Activated CD8-positive, alpha-beta memory T cell treated with anti-CD3 and anti-CD28 coated beads, Interleukin-2, amount 50 U/mL, for 4 hours (primary cell): ENCODE results near the gene NECTIN2.

Experiments
- DNase-seq: peaks from one replicate; pipeline ENCODE4 v3.0.0-alpha.2; 2020

The NECTIN2 gene

DNA sequence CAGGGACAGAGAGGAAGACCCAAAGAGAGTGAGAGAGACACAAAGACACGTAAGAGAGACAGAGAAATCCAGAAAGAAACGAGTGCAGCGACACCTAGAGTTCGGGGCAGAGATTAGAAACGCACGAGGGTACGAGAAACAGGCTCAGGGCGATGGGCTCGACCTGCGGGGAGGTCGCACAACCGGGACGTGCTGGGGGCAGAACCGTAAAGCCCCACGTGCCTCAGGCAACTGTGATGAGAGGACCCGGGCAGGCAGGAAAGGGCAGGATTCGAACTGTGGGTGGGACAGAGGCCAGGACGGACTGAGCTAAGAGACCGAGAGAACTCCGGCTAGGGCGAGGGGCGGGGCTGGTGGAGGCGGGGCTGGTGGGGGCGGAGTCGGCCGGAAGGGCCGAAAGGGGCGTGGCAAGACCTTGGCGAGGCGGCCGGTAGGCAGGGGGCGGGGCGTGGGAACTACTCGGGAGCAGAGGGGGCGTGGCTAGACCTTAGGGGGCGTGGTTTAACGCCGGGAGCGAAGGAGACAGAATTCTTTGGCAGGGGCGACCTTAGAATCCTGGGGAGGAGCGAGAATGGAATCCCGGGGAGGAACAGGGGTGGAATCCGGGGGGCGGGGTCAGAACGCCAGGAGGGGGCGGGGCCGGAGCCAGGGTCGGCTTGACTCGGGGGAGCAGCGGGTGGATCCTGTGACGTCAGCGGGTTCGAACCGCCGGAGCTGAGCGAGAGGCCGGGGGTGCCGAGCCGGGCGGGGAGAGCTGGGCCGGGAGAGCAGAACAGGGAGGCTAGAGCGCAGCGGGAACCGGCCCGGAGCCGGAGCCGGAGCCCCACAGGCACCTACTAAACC, at the start of gene NECTIN2:
NECTIN2 (plus strand) TSS at position 686 of the 843 bp plus-strand sequence. CDS start 229 bp downstream, outside the sequence.
- DNase-seq = peak; percentile 73

DNA sequence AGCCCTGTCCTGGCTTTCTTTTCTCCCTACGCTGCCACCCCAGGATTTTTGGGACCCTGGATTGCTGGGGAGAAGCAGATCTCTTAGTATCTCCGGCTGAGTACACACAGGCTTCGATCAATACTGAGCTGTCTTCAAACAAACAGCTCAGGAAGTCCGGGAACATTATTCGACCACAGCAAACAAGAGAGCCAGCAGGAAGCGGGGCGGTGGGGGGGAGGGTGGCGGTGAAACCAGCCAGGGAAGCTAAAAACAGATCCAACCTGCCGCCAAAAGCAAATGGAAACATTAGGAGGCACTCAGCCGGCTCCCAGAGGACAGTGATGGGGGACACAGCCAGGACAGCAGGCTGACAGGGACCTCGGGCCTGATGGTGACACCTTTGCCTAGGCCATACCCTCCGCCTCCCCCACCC, 49.4 kb upstream of the NECTIN2 start:
- no peak for DNase-seq

DNA sequence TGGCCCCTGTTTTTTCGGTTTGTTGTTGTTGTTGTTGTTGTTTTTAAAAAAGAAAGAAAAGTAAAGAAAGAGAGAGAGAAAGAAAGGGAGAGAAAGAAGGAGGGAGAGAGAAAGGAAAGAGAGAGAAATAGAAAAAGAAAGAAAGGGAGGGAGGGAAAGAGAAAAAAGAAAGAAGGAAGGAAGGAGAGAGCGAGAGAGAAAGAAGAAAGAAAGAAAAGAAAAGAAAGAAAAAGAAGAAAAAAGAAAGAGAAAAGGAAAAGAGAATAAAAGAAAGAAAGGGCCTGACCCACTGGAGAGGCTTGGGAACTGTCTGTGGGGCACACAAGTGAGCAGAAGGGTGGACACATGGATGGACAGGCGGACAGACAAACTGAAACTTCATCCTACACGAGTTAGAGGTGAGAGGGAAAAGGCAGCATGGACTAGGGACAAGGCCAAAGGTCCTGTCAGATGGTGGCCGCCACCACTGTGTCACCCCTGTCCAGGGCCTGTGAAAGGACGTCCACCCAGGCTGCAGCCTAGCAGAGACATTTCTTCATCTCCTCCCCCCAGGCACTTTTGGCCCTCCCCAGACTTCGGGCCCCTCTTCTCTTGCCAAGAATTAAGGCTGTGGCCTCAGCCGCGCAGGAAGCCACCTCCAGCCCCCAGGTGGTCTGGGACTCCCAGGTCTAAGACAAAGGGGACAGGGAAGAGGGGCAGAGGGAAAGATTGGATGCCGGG, 46.3 kb upstream of the NECTIN2 start:
- DNase-seq = no peak

DNA sequence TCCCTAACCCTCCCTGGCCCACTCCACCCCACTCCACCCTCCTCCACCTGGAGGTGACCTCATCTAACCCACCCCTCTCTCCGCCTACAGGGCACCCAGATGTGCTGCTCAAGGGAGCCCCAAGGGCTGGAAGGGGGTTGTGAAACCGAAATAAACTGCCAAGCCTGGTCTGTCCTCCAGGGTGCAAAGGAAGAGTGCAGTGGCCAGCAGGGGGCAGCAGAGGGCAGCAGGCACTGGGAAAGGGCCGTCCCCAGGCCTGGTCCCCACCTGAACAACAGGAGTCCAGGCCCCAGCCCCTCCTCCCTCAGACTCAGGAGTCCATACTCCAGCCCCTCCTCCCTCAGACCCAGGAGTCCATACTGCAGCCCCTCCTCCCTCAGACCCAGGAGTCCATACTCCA, 45.6 kb upstream of the NECTIN2 start:
- peak; percentile 82 for DNase-seq

DNA sequence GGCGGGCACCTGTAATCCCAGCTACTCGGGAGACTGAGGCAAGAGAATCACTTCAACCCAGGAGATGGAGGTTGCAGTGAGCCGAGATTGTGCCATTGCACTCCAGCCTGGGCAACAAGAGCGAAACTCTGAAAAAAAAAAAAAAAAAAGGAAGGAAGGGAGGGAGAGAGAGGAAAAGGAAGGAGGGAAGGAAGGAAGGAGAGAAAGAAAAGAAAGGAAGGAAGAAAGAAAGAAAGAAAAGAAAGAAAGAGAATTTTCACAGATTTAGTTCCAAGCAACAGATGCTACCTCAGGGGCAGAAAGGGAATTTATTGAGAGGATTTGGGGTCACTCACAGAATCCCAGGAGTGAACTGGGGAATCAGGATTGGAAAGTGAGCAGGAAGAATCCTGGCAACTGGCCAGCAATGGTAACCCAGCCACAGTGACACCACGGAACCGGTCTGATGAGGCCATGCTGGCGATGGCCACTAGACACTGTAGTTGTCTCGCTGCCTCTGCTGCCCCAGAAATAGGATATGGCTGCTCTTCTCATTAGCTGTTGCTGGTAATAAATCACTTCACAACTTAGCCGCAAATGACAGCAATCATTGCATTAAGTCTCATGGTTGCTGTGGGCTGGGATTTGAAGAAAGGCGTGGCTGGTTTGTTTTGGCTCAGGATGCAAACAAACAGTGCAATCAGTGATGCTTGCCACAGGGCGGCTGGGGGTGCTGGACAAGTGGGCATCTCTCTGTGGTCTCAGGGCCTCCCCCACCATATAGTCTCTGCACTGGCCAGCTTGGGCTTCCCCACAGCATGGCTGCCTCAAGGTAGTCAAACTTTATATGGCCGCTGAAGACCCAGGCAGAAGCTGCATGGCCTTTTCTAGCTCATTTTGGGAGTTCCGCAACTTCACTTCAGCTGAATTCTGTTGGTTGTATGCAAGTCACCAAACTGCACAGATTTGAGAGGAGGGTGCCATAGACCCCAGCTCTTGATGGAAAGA, 42.4 kb upstream of the NECTIN2 start:
- DNase-seq = no peak

DNA sequence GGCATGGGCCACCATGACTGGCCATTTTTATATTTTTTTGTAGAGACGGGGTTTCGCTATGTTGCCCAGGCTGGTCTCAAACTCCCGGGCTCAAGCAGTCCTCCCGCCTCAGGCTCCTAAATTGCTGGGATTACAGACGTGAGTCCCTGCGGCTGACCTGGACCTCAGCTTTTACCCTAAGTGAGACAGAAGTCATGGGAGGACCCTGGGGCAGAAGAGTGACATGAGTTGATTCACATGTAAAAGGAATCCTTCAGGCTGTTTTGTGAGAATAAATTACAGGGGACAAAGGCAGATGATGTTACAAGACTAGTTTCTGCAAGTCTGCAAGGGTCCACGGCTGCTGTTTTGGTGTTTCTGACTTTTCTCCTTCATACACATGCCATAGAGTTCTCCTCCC, 39.8 kb upstream of the NECTIN2 start:
- no peak for DNase-seq

DNA sequence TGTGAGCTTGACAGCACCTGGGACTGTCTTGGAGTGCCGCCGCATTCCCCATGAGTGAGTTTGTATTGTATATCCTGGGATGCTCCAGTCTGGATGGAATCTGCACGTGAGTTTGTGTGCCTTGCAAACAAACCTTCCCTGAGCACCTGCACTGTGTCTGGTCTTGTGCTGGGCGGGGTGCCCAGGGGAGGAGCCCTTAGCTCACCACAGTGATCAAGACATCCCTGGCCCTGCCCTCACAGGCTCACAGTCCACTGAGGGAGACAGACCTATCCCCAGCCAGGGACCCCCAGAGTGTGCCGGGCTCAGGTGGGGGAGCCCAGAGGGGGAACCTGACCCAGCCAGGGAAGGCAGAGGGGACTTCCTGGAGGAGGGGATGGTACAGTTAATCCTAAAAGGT, 38.9 kb upstream of the NECTIN2 start:
- DNase-seq = no peak

DNA sequence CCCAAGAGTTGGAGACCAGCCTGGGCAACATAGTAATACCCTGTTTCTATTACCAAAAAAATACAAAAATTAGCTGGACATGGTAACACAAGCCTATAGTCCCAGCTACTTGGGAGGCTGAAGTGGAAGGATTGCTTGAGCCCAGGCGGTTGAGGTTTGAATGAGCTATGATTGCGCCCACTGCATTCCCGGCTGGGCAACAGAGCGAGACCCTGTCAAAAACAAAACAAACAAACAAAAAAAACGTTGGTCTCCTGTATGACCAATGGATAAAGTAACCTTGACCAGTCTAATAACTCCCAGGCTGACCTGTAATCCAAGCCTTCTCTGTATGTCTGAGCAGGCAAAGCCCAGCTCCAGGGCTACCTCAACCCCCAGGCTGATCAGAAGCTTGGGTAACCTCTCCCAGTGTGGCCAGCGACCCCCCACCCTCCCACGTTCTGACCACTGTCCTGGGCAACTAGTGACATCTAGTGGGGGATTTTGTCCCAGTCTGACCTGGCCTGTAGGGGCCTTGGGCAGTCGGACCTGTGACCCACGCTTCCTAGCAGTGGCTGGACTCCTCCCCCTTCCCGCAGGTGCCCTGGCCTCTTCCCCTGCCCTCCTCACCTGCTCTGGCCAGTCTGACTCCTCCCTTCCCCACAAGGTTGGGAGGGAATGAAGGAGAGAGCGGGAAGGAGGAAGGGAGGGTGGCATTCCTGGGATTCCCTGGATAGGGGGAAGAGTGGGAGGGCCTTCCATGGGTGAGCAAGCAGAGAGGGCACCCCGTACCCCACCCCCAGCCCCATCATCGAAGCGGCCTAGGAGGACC, 38.2 kb upstream of the NECTIN2 start:
- no peak for DNase-seq

DNA sequence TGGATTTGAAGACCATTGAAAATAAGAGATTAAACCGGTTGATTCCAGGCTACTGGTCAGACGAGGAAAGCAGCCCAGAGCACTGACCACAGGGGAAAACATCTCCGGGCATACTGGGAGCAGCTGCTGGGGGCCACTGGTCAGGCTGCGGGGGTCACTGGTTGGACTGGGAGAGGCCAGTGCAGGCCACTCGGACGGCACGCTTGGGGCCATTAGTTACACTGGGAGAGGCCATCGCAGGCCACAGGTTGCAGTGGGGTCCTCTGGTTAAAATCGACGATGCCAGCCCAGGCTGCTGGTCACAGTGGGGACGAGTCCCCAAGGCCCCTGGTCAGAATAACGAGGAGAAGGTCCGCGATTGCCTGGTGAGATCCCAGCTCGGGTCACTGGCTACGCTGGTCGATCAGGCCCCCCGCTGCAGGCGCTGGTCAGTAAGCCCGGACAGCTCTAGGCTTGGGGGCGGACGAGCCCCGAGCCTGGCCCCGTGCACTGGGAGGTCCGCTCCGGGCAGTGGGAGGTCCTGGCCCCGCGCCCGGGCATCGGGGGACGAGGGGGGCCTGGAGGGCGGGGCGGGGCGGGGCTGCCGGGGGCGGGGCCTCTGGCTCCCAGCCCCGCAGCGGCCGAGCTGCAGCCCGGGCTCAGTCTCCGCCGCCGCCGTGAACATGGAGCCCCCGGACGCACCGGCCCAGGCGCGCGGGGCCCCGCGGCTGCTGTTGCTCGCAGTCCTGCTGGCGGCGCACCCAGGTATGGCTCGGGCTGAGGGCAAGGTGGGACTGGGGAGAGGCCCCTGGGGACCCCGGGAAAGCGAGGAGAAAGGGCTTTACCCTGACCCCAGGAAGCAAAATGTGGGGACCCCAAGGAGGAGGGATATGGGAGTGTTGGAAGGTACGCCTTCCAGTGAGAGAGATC, 37.4 kb upstream of the NECTIN2 start, which contains the start of gene BCAM:
BCAM (plus strand) TSS at position 641 of the 909 bp plus-strand sequence; CDS start at position 663, 22 bp downstream.
- no peak for DNase-seq

DNA sequence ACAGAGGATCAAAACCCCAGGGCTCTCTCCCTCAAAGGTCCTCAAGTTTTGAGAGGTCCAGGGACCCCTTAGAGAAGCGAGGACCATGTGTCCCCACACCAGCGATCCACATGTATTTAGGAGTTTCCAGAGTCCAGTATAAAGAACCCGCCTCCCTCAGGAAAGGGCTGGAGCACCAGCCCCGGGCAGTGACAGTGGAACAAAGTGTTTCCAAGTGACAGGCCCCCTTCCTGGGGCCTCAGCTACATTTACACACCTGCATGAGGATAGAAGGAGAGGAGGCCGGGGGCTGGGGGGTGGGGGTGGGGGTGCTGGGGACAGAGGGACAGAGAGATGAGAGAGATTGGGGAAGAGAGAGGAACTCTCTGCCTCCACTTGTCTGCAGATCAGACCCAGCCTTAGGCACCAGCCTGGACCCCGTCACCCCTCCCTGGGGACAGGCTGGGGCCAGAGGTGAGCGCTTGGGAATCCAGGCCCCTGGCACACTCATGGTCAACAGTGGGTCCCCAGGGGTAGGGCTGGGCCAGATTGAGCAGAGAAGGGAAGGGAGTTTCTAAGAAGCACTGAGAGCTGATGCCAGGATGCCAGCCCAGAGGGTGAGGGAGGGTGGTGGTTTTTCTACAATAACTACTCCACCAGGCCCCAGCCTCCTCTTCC, 36.4 kb upstream of the NECTIN2 start:
- no peak for DNase-seq

DNA sequence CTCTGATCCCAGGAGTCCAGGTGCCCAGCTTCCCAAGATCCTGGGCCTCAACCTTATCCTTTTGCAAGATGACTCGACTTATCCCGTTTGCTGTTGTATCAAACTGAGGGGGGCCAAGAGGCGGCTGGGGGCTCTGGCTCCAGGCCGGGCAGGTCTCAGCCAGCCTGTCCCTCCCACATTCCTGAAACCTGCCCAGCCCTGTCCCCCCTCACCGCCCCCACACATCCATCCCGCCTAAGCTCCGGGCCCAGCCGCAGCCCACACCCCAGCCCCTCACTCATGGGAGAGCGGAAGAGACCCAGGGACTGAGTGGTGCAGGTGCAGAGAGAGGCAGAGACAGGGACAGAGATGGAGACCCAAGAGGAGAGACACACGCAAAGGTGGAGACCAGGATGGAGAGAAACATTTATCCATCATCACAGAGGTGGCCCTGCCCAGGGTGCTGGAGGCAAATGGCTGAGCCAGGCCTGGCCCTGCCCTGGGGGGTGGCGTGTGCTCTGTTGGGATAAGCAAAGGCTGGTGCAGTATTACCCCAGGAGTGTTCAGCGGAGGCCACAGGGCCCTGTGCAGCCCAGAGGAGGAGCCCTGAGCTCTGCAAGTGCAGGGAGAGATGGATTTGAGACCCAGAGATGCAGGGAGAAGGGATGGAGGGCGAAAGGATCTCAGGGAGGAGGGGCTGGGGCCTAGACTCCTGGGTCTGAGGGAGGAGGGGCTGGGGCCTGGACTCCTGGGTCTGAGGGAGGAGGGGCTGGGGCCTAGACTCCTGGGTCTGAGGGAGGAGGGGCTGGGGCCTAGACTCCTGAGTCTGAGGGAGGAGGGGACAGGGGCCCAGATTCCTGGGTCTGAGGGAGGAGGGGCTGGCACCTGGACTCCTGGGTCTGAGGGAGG, 35.6 kb upstream of the NECTIN2 start:
- DNase-seq = no peak

DNA sequence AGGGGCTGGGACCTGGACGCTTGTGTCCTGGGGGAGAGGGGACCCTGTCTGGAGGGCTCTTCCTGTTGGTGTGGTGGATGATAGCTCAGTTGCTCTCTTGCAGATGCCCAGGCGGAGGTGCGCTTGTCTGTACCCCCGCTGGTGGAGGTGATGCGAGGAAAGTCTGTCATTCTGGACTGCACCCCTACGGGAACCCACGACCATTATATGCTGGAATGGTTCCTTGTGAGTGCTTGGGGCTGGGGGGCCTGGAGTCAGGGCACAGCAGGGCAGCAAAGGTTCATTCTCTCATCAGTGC, 35.0 kb upstream of the NECTIN2 start:
- DNase-seq = no peak

DNA sequence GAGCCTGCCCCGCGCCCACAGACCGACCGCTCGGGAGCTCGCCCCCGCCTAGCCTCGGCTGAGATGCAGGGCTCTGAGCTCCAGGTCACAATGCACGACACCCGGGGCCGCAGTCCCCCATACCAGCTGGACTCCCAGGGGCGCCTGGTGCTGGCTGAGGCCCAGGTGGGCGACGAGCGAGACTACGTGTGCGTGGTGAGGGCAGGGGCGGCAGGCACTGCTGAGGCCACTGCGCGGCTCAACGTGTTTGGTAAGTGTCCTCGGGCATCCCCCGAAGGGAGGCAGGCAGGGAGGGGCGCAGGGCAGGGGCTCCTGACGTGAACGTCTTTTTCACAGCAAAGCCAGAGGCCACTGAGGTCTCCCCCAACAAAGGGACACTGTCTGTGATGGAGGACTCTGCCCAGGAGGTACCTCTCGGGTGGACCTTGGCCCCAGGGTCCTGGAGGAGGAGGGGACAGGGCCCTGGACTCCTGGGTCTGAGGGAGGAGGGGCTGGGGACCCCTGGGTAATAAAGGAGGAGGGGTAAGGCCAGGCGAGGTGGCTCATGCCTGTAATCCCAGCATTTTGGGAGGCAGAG, 33.9 kb upstream of the NECTIN2 start:
- DNase-seq = no peak

DNA sequence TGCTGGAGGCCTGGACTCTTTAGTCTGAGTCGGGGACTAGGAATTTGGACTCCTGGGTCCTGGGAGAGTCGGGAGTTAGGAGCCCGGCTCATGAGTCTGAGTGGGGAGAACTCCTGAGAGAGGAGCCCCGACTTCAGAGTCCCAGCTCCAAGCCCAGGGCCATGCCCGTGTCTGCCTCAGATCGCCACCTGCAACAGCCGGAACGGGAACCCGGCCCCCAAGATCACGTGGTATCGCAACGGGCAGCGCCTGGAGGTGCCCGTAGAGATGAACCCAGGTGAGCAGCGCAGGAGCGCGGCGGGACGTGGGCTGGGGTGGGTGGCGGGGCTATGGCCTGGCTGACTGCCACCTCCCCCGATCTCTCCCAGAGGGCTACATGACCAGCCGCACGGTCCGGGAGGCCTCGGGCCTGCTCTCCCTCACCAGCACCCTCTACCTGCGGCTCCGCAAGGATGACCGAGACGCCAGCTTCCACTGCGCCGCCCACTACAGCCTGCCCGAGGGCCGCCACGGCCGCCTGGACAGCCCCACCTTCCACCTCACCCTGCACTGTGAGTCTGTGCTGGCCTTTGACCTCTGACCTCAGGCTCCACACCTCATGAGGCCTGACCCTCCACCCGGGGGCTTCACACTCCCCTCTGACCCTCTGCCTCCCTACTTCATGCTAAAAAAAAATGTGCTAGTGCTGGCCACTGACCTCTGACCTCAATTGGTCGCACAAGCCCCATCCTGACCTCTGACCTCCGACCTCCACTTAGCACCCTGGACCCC, 32.8 kb upstream of the NECTIN2 start:
- DNase-seq = no peak

DNA sequence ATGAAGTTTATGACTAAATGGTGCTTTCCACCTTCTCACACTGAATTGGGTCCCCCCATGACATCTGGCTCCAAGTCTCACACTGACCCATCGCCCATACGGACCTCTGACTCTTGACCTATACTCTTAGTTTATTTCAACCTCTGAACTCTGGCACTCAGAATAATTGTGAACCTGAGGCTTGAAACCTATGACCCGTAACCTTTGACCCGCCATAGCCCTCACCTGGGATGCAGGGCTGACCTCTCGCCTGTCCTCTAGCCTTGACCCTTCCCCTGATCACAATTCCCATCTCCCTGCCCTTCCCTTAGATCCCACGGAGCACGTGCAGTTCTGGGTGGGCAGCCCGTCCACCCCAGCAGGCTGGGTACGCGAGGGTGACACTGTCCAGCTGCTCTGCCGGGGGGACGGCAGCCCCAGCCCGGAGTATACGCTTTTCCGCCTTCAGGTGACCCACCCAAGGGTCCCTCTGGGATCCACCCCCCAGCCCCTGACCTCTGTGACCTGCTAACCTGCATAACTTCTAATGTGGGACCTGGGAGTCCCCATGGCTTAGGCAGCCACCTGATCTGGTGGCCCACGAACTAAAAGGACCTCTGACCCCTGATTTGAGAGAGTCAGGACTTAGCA, 32.1 kb upstream of the NECTIN2 start:
- no peak for DNase-seq

DNA sequence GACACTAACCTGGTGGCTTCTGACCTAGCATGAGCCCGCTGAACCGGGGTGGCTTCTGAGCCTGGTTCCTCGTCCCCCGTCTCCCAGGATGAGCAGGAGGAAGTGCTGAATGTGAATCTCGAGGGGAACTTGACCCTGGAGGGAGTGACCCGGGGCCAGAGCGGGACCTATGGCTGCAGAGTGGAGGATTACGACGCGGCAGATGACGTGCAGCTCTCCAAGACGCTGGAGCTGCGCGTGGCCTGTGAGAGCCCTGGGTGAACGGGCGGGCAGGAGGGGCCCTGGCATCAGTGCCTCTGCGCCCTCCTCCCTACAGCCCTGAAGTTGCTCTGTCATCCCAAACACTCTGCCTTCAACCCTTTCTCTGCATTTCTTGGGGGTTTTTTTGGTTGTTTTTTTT, 31.6 kb upstream of the NECTIN2 start:
- no peak for DNase-seq

DNA sequence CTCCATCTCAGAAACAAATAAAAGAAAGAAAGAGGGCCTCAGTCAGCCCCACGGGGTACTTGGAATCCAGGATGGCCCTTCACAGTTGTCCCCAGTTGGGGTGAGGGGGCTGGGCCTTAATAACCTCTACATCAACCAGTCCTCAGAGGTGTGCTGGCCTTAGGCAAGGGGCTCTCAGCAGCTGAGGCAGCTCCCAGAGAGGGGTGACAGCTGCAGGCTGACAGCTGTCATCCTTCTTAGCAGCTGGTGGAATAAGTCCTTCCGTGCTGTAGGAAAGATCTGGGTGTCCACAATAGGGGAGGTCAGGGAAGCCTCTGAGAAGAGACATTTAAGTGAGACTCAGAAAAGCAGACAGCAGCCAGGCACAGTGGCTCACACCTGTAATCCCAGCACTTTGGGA, 29.8 kb upstream of the NECTIN2 start:
- DNase-seq = no peak
